K562 (cell line): ENCODE data around the gene CST3. TPM values are rescaled to one million over a fixed set of nuclear protein-coding genes. Genes with fewer than 3 reads are reported as not detected.

Experiments
- ATAC-seq: fragments of 200-7000 bp; cut with Tn5 transposase; 3 replicates; pipeline ENCODE4 v1.9.1; 2020; ENCODE audit warnings: moderate library complexity
- BruUV-seq: library from RNA; stranded (reverse); fragments of 400-500 nt; replicated peaks from 2 replicates; lab custom pipeline; 2021; lab: Mats Ljungman, UMichigan
- CTCF ChIA-PET: fragments of 300-600 bp; formaldehyde crosslinking; extraction: SDS; loops from one replicate; lab custom pipeline; 2021; ENCODE audit warnings: low intra/inter-chr PET ratio; lab: Yijun Ruan, JAX
- POLR2A ChIA-PET: fragments of 300-600, 350-650 bp; sonication (Branson Sonifier 250); formaldehyde crosslinking; extraction: SDS; loops from one replicate; lab custom pipeline; 2021; ENCODE audit warnings: antibody characterized with exemption, inconsistent platforms; lab: Yijun Ruan, JAX
- DNase-seq, 4 experiments: peaks; one replicate each; pipeline versions ENCODE4 v3.0.0 to v3.0.0-alpha.2; 2011 to 2018; ENCODE audit warnings: low spot score in 3 of 4, mixed read lengths in 3 of 4; ENCODE audit errors: extremely low read depth in 1 of 4
- FAIRE-seq: peaks from 2 replicates; lab custom pipeline; 2011; peaks lifted over from hg19 to GRCh38; lab: Jason Lieb, UNC
- H2AFZ ChIP-seq: 2 replicates; pipeline ENCODE4 v1.6.0; 2011; ENCODE audit warnings: low read depth, low read length, control low read depth, inconsistent platforms
- H3K27ac ChIP-seq: fragments of 200-600 bp; 3 replicates; pipeline ENCODE4 v1.8.0; 2011; ENCODE audit warnings: low read depth, mild to moderate bottlenecking, control low read depth, inconsistent platforms, low read length, moderate library complexity, mixed read lengths; ENCODE audit errors: extremely low read depth
- H3K27me3 ChIP-seq, 2 experiments: fragments of 300-600 bp in 1 of 2; 2 replicates in 1 of 2; 3 replicates in 1 of 2; pipeline versions ENCODE4 v1.6.0 to v1.8.0; 2011; ENCODE audit warnings: inconsistent platforms in 2 of 2, low read length in 2 of 2, mild to moderate bottlenecking in 1 of 2, mixed read lengths in 1 of 2, moderate library complexity in 1 of 2; ENCODE audit not compliant: control insufficient read depth in 2 of 2, insufficient read depth in 2 of 2
- H3K36me3 ChIP-seq: fragments of 300-600 bp; 3 replicates; pipeline ENCODE4 v1.8.0; 2011; ENCODE audit warnings: mild to moderate bottlenecking, low read length, inconsistent platforms; ENCODE audit not compliant: control insufficient read depth, insufficient read depth
- H3K4me1 ChIP-seq, 2 experiments: fragments of 200-600 bp in 1 of 2; replicated peaks in 1 of 2; 2 replicates in 1 of 2; 3 replicates in 1 of 2; pipeline versions ENCODE4 v1.5.1 to v1.8.0; 2011; ENCODE audit warnings: inconsistent platforms in 2 of 2, low read length in 2 of 2, mild to moderate bottlenecking in 1 of 2, mixed read lengths in 1 of 2, moderate library complexity in 1 of 2; ENCODE audit not compliant: control insufficient read depth in 2 of 2, insufficient read depth in 2 of 2
- H3K4me2 ChIP-seq: 2 replicates; pipeline ENCODE4 v1.6.1; 2011; ENCODE audit warnings: low read length, control low read depth, inconsistent platforms, mixed read lengths; ENCODE audit not compliant: insufficient read depth
- H3K4me3 ChIP-seq: fragments of 200-600 bp; sonication (generic), shearing (Covaris generic); 2 replicates; pipeline ENCODE4 v1.5.1; 2016; ENCODE audit warnings: control low read depth, inconsistent platforms
- H3K79me2 ChIP-seq: fragments of 200-600 bp; 3 replicates; pipeline ENCODE4 v1.8.0; 2011; ENCODE audit warnings: low read length, inconsistent platforms; ENCODE audit not compliant: control insufficient read depth, insufficient read depth
- H3K9ac ChIP-seq, 2 experiments: 2 replicates each; pipeline versions ENCODE4 v1.6.0 to v1.6.1; 2011; ENCODE audit warnings: low read depth in 2 of 2, low read length in 2 of 2, control low read depth in 1 of 2, inconsistent platforms in 1 of 2, mild to moderate bottlenecking in 1 of 2, mixed read lengths in 1 of 2; ENCODE audit not compliant: insufficient read depth in 1 of 2
- H3K9me1 ChIP-seq: one replicate; pipeline ENCODE4 v1.6.0; 2011; ENCODE audit warnings: inconsistent platforms, mild to moderate bottlenecking, low read length, moderate library complexity; ENCODE audit not compliant: control insufficient read depth, insufficient read depth
- H3K9me3 ChIP-seq: replicated peaks from 2 replicates; pipeline ENCODE4 v1.5.1; 2011; ENCODE audit warnings: low read depth, low read length, inconsistent platforms; ENCODE audit not compliant: control insufficient read depth, insufficient read depth
- H4K20me1 ChIP-seq: replicated peaks from 2 replicates; pipeline ENCODE4 v1.6.1; 2011; ENCODE audit warnings: low read length, inconsistent platforms, mixed read lengths; ENCODE audit not compliant: control insufficient read depth, insufficient read depth
- BRF2 ChIP-seq: IDR thresholded peaks from 3 replicates; pipeline ENCODE4 v1.6.1; 2011; ENCODE audit warnings: borderline replicate concordance, mild to moderate bottlenecking; ENCODE audit not compliant: insufficient read length, insufficient read depth
- DIDO1 ChIP-seq: fragments of 450-650 bp; IDR thresholded peaks from 2 replicates; pipeline ENCODE4 v1.6.1; 2016; ENCODE audit warnings: low read depth, missing biosample characterization, missing genetic modification characterization
- GATAD2B ChIP-seq: fragments of 450-650 bp; IDR thresholded peaks from 2 replicates; pipeline ENCODE4 v1.6.1; 2017; ENCODE audit warnings: mild to moderate bottlenecking, borderline replicate concordance
- NCOA6 ChIP-seq: fragments of 450-650 bp; IDR thresholded peaks from 2 replicates; pipeline ENCODE4 v1.6.1; 2017; ENCODE audit warnings: mild to moderate bottlenecking
- NEUROD1 ChIP-seq: fragments of 150-350 bp; IDR thresholded peaks from 2 replicates; pipeline ENCODE4 v1.6.1; 2014; ENCODE audit warnings: borderline replicate concordance, low read length, low read depth; ENCODE audit not compliant: partially characterized antibody
- RHOXF2B ChIP-seq: fragments of 250-450 bp; sonication (Bioruptor Pico); conservative IDR thresholded peaks from 2 replicates; pipeline ENCODE4 v1.5.1; 2021
- ZC3H11A ChIP-seq: IDR thresholded peaks from 2 replicates; pipeline ENCODE4 v1.6.1; 2012; ENCODE audit warnings: low read depth, low read length, improper control_type of control experiment
- WGBS: fragments of 100-300 bp; shearing (Covaris generic); methylation state at CpG from one replicate; pipeline ENCODE4 v1.1.6; 2016; ENCODE audit warnings: low coverage, mixed read lengths; ENCODE audit not compliant: insufficient coverage; ENCODE audit errors: missing lambda C conversion rate; 5-methylcytosine and 5-hydroxymethylcytosine counted together
- in situ Hi-C: fragments of 300-500 bp; cut with MboI; formaldehyde crosslinking; loops from 4 replicates; pipeline ENCODE4 v1.15.0; 2018; ENCODE audit warnings: inconsistent platforms, mixed read lengths
- intact Hi-C: fragments of 100-400 bp; cut with micrococcal nuclease; formaldehyde crosslinking; loops from 2 replicates; pipeline ENCODE4 v1.14.2; 2022
- polyA plus RNA-seq, 8 experiments: library from polyadenylated mRNA; depleted of rRNA in 4 of 8; stranded (reverse) in 5 of 8; unstranded in 3 of 8; fragments of >200 nt; fragmentation: Nextera tagmentation in 2 of 8; fragmentation: Illumina TruSeq in 1 of 8; extraction: Ambion mirVana in 2 of 8; extraction: Trizol in 1 of 8; gene quantifications; 2 replicates each; pipeline versions ENCODE4 v1.2.1 to v1.2.3, GENCODE V29; 2011 to 2014; ENCODE audit warnings: inconsistent platforms in 1 of 8, missing spikeins in 1 of 8
- total RNA-seq, 7 experiments: library from RNA; depleted of rRNA in 6 of 7; stranded (reverse); fragments of >200 nt in 6 of 7; fragmentation: Illumina TruSeq in 2 of 7; extraction: Trizol in 2 of 7; gene quantifications; 2 replicates each; pipeline versions ENCODE4 v1.2.1 to v1.2.3, GENCODE V29; 2011 to 2021; ENCODE audit warnings: low replicate concordance in 1 of 7

Gene CST3
- total and polyA plus RNA-seq, 9 of the 15 experiments (the other 6 are each of a cell fraction or from before 2014, with no cell fraction given) = 8.7 to 113 (median 48.5) TPM

- BruUV-seq = no TSS peak
- Histone ChIP-seq H3K4me2 (no peak overlapping the region), H3K9me1 (no peaks in the 10 kb centered on the region), H3K79me2 (no peaks in the 10 kb centered on the region), H3K27ac (no peak overlapping the region), H3K27me3 (no peaks in the 10 kb centered on the region), H4K20me1 (no peaks in the 10 kb centered on the region), H3K9ac (no peak overlapping the region), H3K4me3 (no peak overlapping the region), H2AFZ (no peak overlapping the region), H3K4me1 (peaks cover 2% of the 10 kb centered on the region in 2 experiments; a peak in 2 of 5 replicates), H3K36me3 (no peaks in the 10 kb centered on the region), H3K9me3 (no peaks in the 10 kb centered on the region)
- DNase-seq = no peak
- in situ Hi-C loops = no loop called here
- ATAC-seq = no peak
- intact Hi-C loops = no loop called here
- TF ChIP-seq NCOA6 (no peak), DIDO1 (tag) (no peak), NEUROD1 (no peak), BRF2 (no peak), GATAD2B (no peak), RHOXF2B (CRISPR knock-in tag) (no peak), ZC3H11A (no peak)
- POLR2A ChIA-PET = interaction anchor here (0.5 kb wide), 1 partner anchor 56 kb away, joined by 3 read pairs; no protein-coding TSS in a partner anchor
- WGBS = 18% methylated on average over 5 of the region's 7 CpGs
- no peak for FAIRE-seq
- CTCF ChIA-PET = no interaction called here
Measured at GRCh38 chr20:23587631-23588030, 50.1 kb downstream of the CST3 start.
